ENCODE measurements around the gene QRFP.
"Not testable (repeated sequence)": the region's sequence is repeated elsewhere in the genome, so short reads cannot be mapped to it uniquely, and the experiment has no call there.

QRFP gene

DNA sequence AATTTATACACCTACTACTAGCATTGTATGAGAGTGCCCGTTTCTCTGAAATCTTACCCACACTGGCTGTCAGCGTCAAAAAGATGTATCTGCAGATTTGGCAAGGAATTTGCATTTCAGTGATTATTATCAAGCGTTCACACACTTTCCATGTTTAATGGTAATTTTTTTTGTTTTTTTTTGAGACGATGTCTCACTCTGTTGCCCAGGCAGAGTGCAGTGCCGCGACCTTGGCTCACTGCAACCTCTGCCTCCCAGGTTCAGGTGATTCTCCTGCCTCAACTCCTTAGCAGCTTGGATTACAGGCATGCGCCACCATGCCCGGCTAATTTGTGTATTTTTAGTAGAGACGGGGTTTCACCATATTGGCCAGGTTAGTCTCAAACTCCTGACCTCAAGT is 47.3 kb downstream of the QRFP start:
- DNase-seq (ENCODE audit: low read depth in 2 of 3, low spot score in 2 of 3), result no peak

GRCh38 chr9:130848514-130848913 is 48.1 kb downstream of the QRFP start:
- DNase-seq (ENCODE audit: low read depth in 2 of 3, low spot score in 2 of 3), result not testable (repeated sequence)

DNA sequence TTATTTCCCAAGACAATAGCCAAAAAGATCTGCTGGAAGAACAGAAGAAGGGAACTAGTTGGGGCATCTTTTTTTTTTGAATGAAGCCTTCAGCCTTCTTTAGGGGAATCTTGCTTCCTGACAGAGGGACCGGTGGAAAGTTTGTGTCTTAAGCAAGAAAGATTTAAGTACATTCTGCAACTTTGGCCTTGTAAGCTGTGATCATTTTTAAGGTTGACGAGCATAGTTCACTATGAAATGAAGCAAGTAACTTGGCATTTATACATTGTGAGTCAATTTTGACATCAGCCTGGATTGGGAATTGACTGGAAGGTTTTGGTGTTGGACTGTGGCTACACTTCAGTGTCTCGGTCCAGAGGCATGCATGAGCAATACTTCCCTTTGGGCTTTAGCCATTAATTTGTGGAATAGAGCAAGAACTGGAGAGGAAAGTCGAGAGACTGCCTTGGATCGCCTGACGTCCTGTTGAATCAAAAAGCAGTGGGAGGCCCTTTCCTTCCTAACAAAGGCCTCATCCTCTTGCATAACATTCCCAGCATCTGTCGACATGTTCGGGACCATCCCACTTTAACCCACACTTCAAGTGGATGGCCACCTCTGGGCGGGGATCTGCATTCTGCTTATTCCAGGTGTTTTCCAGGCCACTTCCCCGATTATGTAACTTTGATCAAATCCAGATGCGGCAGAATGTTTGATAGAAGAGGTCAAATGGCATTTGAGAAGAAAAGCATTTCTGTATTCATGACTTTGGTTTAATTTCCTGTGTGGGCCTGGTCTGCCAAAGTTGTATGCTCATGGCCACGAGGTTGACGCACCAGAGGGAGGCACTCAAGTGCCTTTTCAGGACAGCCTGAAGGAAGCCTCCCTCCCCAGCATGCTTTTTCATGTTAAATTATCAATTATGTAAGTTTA is 49.0 kb downstream of the QRFP start:
- no peak for DNase-seq (ENCODE audit: low read depth in 2 of 3, low spot score in 2 of 3)

- no peak for DNase-seq (ENCODE audit: low read depth in 2 of 3, low spot score in 2 of 3)
Measured at GRCh38 chr9:130846487-130847305, 49.9 kb downstream of the QRFP start.

- no peak for DNase-seq (ENCODE audit: low read depth in 2 of 3, low spot score in 2 of 3)
Measured at GRCh38 chr9:130845901-130846481, 50.6 kb downstream of the QRFP start.

DNA sequence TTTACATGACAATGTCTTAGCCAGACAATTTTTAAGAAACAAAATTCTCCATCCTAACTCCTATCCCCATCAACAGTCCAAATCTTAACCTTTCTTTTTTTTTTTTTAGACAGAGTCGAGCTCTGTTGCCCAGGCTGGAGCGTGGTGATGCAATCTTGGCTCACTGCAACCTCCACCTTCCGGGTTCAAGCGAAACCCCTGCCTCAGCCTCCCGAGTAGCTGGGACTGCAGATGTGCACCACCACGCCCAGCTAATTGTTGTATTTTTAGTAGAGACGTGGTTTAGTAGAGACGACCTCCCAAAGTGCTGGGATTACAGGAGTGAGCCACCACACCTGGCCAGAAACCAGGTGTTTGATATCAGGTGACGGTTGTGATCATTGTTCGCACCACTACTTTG is 51.4 kb downstream of the QRFP start:
- no peak for DNase-seq (ENCODE audit: low read depth in 2 of 3, low spot score in 2 of 3)

GRCh38 chr9:130844044-130844451 is 52.6 kb downstream of the QRFP start:
- DNase-seq (ENCODE audit: low read depth in 2 of 3, low spot score in 2 of 3), result no peak

- no peak for DNase-seq (ENCODE audit: low read depth in 2 of 3, low spot score in 2 of 3)
Measured at GRCh38 chr9:130843049-130843908, 53.3 kb downstream of the QRFP start.
